HG03469 (cell line): ENCODE results near the gene PHKB.
"Not testable (repeated sequence)": the region's sequence is repeated elsewhere in the genome, so short reads cannot be mapped to it uniquely, and the experiment has no call there.

Experiments
- ATAC-seq: cut with Tn5 transposase; IDR thresholded peaks from one replicate; pipeline ENCODE4 v1.9.1; 2021; ENCODE audit warnings: mild to moderate bottlenecking, moderate library complexity, moderate number of reproducible peaks; ENCODE audit not compliant: unreplicated experiment

The PHKB gene

DNA sequence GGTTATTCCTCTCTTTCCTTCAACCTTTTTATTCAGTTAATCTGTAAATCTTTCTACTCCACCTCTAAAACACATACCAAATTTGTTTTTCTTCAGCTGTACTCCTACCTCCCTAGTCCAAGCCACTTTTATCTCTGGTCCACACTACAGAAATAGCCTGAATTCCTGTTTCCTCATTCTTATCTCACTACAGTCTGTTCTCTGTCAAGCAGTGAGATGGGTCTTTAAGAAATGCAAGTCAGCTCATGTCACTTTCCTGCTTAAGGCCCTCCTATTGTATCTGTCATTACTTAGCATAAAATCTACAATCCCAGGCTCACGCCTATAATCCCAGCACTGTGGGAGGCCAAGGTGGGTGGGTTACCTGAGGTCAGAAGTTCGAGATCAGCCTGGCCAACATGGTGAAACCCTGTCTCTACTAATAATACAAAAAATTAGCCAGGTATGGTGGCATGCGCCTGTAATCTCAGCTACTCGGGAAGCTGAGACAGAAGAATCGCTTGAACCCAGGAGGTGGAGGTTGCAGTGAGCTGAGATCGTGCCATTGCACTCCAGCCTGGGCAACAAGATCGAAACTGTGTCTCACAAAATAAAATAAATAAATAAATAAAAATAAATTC, 7.0 kb downstream of the PHKB start:
- ATAC-seq: not testable (repeated sequence)

- ATAC-seq: no peak
These were observed 8.1 kb downstream of the PHKB start for GRCh38 chr16:47469227-47469626.

DNA sequence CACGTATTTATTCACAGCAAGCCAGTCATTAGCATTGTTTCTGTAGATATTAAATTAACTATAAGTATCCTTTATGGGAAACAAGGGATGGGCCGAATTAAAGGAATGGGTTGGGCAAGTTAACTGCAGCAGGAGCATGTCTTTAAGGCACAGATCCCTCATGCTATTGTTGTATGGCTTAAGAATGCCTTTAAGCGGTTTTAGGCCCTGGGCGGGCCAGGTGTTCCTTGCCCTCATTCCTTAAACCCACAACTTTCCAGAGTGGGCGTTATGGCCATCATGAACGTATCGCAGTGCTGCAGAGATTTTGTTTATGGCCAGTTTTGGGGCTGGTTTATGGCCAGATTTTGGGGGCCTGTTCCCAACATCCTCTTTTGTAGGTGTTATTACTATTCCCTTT, 9.1 kb downstream of the PHKB start:
- no peak for ATAC-seq

DNA sequence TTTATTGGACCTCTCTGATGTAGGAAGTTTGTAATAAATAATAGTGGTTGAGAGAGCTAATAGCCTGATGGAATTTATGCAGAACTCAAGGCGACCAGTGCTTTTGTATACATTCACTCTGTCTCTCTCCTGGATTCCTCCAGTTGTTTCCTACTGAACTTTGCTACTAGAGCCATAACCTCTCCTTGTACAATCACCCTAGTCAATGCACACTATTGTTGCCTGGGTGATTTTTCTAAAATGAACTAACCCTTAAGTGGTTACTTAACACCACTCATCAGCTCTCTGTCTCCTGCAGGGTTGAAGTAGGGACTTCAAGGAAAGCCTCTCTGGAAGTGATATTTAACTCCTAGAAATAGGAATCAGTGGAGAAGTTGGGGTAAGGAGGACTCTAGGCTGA, 9.7 kb downstream of the PHKB start:
- ATAC-seq: no peak

- not testable (repeated sequence) for ATAC-seq
These were observed 11.9 kb downstream of the PHKB start for GRCh38 chr16:47473004-47473403.

- no peak for ATAC-seq
These were observed 12.7 kb downstream of the PHKB start for GRCh38 chr16:47473792-47474191.

DNA sequence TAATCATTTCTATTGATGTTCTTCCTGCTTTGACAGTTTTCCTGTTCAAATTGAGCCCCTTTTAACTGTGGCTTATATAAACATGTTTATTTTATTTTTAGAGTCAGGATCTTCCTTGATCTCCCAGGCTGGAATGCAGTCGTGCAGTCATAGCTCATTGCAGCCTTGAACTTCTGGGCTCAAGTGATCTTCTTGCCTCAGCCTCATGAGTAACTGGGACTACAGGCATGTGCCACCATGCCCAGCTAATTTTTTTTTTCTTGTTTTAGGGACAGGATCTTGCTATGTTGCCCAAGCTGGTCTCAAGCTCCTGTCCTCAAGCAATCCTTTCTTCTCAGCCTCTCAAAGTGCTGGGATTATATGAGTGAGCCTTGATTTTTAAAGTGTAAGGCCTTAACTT, 14.7 kb downstream of the PHKB start:
- no peak for ATAC-seq

DNA sequence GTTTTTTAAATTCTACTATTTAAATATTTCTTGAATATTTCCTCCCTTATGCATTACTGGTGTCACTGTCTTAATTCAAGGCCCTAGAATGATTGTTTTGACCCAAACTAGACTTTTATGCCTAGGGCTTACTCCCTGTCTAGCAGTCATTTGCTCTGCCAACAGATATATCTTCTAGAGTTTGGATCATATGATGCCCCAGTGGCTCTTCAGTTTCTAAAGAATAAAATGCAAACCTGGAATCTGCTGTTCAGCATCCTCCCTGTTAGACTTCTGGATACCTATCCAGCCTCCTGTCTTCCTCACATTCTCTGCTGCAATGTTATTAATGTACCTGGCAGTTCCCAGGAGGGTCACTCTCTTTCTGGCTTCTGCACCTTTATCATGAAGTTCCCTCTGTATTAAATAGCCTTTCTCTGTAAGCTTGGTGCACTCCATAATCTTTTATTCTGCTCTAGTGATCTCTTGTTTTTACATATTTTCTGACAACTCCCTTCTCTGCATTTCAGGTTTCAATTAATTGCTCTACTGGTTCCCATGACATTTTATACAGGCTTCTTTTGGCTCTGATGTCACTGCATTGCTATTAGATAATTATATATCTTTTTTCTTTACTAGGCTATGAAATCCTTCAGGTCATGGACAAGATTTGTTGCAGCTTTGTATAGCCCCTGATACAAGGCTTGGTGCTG, 15.7 kb downstream of the PHKB start:
- ATAC-seq: no peak

- ATAC-seq: no peak
These were observed 16.5 kb downstream of the PHKB start for GRCh38 chr16:47477679-47478078.

DNA sequence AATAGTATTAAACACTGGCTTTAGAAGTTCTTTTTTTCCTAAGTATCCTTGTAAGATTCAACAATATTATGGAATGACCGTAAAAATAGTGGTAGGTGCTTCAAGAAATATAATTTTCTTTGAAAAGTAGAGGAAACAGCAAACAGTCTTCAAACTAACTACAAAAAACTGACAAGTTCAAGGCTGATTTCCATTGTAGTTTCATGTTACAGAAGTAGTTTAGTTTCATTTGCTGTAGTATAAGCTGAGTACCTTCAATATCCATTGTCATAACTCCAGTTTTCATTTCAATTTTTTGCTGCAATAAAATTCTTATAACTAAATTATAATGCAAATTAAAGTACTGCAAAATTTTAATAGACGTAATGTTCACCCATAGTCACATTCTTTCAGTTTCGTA, 19.3 kb downstream of the PHKB start:
- ATAC-seq: no peak

- no peak for ATAC-seq
These were observed 20.7 kb downstream of the PHKB start for GRCh38 chr16:47481698-47482374.

- ATAC-seq: no peak
These were observed 22.5 kb downstream of the PHKB start for GRCh38 chr16:47483616-47484015.

GRCh38 chr16:47486856-47487255, 25.7 kb downstream of the PHKB start:
- ATAC-seq: no peak

GRCh38 chr16:47488051-47488450, 26.9 kb downstream of the PHKB start:
- no peak for ATAC-seq

GRCh38 chr16:47490471-47490870, 29.3 kb downstream of the PHKB start:
- no peak for ATAC-seq

- no peak for ATAC-seq
These were observed 30.9 kb downstream of the PHKB start for GRCh38 chr16:47492036-47492427.

- peak; percentile 70 for ATAC-seq
These were observed 31.6 kb downstream of the PHKB start for GRCh38 chr16:47492428-47493377.

- peak; percentile 42 for ATAC-seq
These were observed 32.5 kb downstream of the PHKB start for GRCh38 chr16:47493381-47494337.

- no peak for ATAC-seq
These were observed 38.1 kb downstream of the PHKB start for GRCh38 chr16:47499080-47499699.
